GM12801 (cell line): ENCODE results near the gene PHETA1.

ENCODE experiments used
- TF ChIP-seq, protein P1 (sequence below): IDR thresholded peaks from one replicate; pipeline ENCODE4 v1.5.1; 2011; ENCODE audit warnings: control low read depth; ENCODE audit not compliant: insufficient read length; ENCODE audit errors: extremely low read depth

The PHETA1 gene, protein sequence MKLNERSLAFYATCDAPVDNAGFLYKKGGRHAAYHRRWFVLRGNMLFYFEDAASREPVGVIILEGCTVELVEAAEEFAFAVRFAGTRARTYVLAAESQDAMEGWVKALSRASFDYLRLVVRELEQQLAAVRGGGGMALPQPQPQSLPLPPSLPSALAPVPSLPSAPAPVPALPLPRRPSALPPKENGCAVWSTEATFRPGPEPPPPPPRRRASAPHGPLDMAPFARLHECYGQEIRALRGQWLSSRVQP

DNA sequence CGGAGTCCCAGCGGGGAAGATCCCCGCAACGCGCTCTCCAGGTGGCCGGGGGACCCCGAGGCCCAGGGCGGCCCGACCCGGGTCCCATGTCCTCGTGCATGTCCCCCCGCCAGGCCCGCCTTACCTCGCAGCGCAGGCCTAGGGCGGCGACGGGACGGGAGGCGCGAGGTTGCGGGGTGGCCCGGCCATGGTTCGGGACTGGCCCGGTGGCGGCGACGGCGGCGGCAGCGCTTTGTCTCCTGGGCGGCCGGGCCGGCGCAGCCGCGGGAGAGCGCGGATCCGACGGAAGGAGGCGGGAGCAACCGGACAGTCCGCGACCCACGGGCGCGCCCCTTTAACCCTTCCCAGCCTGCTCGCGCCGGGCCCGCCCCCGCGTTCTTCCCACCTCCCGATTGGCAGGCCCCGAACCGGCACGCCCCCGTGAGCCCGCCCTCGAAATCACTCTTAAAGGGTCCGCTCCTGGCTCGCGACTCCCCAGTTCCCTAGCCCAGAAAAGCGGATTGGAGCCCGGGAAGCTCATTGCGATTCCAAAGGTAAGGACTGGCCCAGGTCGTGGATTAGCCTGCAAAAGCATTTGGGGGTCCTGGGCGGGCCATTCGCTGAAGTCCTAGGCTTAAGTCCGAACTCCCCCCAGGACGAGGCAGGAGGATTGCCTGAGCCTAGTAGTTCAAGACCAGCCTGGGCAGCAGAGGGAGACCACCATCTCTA, at the start of gene PHETA1:
PHETA1 (minus strand) TSS at position 308 of the 708 bp plus-strand sequence. CDS start 5,668 bp downstream, outside the sequence.
- TF ChIP-seq, protein P1, sequence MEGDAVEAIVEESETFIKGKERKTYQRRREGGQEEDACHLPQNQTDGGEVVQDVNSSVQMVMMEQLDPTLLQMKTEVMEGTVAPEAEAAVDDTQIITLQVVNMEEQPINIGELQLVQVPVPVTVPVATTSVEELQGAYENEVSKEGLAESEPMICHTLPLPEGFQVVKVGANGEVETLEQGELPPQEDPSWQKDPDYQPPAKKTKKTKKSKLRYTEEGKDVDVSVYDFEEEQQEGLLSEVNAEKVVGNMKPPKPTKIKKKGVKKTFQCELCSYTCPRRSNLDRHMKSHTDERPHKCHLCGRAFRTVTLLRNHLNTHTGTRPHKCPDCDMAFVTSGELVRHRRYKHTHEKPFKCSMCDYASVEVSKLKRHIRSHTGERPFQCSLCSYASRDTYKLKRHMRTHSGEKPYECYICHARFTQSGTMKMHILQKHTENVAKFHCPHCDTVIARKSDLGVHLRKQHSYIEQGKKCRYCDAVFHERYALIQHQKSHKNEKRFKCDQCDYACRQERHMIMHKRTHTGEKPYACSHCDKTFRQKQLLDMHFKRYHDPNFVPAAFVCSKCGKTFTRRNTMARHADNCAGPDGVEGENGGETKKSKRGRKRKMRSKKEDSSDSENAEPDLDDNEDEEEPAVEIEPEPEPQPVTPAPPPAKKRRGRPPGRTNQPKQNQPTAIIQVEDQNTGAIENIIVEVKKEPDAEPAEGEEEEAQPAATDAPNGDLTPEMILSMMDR, result no peak

DNA sequence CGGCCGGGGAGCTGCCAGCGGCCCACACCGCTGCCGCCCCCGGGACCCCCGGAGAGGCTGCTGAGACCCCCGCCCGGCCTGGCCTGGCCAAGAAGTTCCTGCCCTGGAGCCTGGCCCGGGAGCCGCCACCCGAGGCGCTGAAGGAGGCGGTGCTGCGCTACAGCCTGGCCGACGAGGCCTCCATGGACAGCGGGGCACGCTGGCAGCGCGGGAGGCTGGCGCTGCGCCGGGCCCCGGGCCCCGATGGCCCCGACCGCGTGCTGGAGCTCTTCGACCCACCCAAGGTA, 49.6 kb upstream of the PHETA1 start:
- TF ChIP-seq, protein P1, result no peak

DNA sequence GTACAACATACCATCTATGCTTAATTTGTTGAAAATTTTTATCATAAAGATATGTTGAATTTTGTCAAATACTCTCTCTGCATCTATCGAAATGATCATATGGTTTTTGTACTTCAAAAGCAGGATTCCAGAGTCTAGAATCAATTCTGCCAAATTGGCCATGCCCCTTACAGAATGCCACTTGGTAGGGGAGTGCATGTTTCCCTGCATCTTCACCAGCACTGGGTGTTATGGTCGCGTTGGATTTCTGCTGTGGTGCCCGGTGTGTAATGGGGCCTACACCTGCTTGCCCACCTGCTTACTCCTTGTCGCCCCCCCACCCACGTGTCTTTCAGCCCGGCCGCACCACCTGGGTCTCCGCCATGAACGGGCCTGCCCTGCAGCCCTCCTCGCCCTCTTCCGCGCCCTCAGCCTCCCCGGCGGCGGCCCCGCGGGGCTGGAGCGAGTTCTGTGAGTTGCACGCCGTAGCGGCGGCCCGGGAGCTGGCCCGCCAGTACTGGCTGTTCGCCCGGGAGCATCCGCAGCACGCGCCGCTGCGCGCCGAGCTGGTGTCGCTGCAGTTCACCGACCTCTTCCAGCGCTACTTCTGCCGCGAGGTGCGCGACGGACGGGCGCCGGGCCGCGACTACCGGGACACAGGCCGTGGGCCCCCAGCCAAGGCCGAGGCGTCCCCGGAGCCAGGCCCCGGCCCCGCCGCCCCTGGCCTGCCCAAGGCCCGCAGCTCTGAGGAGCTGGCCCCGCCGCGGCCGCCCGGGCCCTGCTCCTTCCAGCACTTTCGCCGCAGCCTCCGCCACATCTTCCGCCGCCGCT, 49.1 kb upstream of the PHETA1 start:
- TF ChIP-seq, protein P1, result no peak

GRCh38 chr12:111417290-111417689, 48.4 kb upstream of the PHETA1 start:
- TF ChIP-seq, protein P1, result no peak

GRCh38 chr12:111414711-111415252, 45.9 kb upstream of the PHETA1 start:
- TF ChIP-seq, protein P1, result no peak

- TF ChIP-seq, protein P1, result no peak
Observed at GRCh38 chr12:111413442-111414086, 44.7 kb upstream of the PHETA1 start.

DNA sequence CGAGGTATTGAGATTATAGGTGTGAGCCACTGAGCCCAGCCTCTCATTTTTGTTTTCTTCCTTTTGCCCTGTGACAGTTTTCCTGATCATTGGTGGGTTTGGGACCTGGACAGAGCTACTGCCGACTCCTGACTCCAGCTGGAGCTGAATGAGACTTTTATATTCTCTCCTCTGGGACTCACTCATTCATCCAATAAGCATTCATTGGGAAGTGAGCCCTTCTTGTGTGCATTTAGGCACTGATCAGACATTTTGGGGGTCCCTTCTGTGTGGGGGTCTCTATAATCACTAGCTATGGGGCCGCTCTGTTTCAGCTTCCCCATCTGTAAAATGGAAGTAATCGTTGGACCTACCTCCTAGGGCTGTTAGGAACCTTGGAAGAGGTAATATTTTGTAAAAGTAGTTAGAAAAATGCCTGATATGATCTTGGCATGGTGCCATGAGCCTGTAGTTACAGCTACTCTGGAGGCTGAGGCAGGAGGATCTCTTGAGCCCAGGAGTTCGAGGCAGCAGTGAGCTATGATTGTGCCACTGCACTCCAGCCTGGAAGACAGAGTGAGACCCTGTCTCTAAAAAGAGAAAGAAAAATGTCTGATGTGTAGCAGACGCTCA, 44.0 kb upstream of the PHETA1 start:
- TF ChIP-seq, protein P1, result no peak
